Dermis microvascular lymphatic vessel endothelial cell (primary cell): ENCODE measurements around the gene MAGEA9B. TPM values are rescaled to one million over a fixed set of nuclear protein-coding genes. Genes with fewer than 3 reads are reported as not detected.
A peak's percentile ranks its signal among the peaks of the same experiment; 100 is the strongest.
"Not testable (repeated sequence)": the region's sequence is repeated elsewhere in the genome, so short reads cannot be mapped to it uniquely, and the experiment has no call there.

Experiments
- DNase-seq, 2 donors: peaks; one replicate each; pipeline versions ENCODE4 v3.0.0 to v3.0.0-alpha.2; 2010; ENCODE audit warnings: low read depth in 2 of 2
- total RNA-seq: library from RNA; depleted of rRNA; stranded (reverse); fragments of >200 nt; gene quantifications from 2 replicates; pipeline ENCODE4 v1.2.1, GENCODE V29; 2014

MAGEA9B gene, protein sequence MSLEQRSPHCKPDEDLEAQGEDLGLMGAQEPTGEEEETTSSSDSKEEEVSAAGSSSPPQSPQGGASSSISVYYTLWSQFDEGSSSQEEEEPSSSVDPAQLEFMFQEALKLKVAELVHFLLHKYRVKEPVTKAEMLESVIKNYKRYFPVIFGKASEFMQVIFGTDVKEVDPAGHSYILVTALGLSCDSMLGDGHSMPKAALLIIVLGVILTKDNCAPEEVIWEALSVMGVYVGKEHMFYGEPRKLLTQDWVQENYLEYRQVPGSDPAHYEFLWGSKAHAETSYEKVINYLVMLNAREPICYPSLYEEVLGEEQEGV
- total RNA-seq, result not detected in 2 replicates

DNA sequence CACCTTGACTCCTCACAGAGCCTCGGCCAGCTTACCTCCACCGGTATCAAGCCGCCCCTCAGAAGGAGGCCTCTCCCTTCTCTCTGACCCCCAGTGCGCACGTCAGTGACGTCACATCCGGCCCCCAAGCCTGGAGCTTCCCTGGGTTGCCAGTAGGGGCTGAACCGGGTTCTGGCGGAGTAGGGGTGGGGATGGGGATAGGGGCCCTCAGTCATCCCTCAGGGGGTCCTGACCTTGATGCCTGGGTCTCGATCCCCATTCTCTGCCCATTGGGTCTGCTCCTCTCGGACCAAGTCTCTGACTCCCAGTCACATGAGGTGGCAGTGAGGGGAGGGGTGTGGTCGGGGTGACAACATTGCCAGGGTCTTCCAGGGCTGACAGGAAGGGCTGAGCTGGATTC lies at the start of gene MAGEA9B:
TSS of gene MAGEA9B (minus strand) at position 101 of the 400 bp plus-strand sequence. CDS start 4,280 bp downstream, outside the sequence.
- DNase-seq, result not testable (repeated sequence)

GRCh38 chrX:149633511-149633910 lies 46.3 kb upstream of the MAGEA9B start:
- no peak for DNase-seq

- peak in 1 of 2 donors; percentile 54 for DNase-seq
Measured at GRCh38 chrX:149631234-149632165, 44.2 kb upstream of the MAGEA9B start, which contains the start of gene TMEM185A. TMEM185A (minus strand) TSS chrX:149631792; CDS start chrX:149631580, 212 bp downstream.

GRCh38 chrX:149630681-149631233 lies 43.5 kb upstream of the MAGEA9B start:
- peak in 1 of 2 donors; percentile 41 for DNase-seq

DNA sequence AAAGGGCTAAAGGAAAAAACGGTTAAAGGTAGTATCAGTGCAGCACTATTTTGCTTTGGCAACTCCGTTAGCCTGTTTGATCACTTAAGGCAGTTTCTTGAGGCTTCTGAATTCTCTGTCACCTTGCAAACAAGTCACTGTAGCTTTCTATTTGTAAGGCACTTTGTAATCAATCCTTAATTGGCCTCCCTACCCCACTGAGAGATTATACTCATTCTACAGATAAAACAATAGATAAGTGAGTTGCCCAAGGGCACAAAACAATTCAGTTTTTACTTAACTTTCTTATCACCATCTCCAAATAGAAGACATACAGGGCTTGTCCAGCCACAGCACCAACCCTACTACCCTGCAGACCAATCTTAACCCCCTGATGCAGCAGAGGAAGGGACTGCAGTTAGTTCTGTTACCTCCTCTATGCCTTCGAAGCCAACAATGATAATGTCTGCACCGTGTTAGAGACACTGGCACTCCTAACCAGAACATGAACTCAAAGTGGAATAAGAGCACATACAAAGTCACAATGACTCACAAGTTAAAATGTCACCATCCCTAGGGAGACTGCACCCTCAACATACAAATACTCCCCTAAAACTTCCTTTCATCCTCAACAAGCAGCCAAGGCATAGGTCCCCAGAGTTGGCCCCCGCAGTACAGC lies 42.6 kb upstream of the MAGEA9B start:
- no peak for DNase-seq

DNA sequence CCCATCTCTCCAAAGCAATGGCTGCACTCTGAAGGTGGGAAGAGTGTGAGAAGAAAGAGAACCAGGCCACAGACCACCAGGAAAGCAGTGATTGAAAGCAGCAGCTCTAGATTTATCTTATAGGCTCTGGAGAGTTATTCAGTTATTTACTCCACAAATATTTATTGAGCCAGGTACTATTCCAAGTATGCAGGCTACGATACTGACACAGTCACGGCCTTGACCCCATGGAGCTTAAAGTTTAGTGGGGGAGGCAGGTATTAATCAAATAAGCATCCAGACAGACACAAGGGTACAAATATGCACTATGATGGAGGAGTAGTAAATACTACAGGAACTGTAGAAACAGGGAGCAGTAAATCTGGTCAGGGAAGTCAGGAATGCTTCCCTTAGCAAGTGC lies 41.5 kb upstream of the MAGEA9B start:
- no peak for DNase-seq

GRCh38 chrX:149628280-149628679 lies 41.0 kb upstream of the MAGEA9B start:
- no peak for DNase-seq

GRCh38 chrX:149626829-149627228 lies 39.6 kb upstream of the MAGEA9B start:
- DNase-seq, result not testable (repeated sequence)

DNA sequence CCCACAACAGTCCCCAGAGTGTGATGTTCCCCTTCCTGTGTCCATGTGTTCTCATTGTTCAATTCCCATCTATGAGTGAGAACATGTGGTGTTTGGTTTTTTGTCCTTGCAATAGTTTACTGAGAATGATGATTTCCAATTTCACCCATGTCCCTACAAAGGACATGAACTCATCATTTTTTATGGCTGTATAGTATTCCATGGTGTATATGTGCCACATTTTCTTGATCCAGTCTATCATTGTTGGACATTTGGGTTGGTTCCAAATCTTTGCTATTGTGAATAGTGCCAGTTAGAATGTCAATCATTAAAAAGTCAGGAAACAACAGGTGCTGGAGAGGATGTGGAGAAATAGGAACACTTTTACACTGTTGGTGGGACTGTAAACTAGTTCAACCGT lies 32.4 kb upstream of the MAGEA9B start:
- not testable (repeated sequence) for DNase-seq

GRCh38 chrX:149618871-149619270 lies 31.6 kb upstream of the MAGEA9B start:
- DNase-seq, result no peak

DNA sequence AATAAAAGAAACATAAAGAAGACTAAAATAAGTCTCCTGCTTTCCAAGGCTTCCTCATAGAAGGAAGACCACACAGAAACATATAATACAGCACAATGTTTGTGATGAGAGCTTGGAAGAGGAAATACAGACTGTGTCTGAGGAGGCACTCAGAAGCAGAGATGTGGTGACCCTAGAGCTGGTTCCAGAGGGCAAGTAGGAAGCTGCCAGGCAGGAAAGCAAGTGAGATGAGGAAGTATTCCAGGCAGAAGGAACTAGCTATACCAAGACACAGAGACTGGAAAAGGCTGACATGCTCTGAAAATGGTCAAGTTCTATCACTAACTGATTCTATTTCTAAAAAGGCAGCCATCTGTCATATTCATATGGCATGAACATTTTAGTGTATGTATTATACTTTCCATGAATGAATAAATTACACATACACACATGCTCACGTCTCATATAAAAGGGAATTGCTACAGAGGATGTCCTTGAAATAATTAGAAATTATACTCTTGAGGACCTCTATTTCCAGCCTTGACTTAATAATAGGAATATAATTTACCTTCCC lies 24.4 kb upstream of the MAGEA9B start:
- no peak for DNase-seq

- no peak for DNase-seq
Measured at GRCh38 chrX:149610511-149610910, 23.3 kb upstream of the MAGEA9B start.

GRCh38 chrX:149607699-149608098 lies 20.4 kb upstream of the MAGEA9B start:
- no peak for DNase-seq

DNA sequence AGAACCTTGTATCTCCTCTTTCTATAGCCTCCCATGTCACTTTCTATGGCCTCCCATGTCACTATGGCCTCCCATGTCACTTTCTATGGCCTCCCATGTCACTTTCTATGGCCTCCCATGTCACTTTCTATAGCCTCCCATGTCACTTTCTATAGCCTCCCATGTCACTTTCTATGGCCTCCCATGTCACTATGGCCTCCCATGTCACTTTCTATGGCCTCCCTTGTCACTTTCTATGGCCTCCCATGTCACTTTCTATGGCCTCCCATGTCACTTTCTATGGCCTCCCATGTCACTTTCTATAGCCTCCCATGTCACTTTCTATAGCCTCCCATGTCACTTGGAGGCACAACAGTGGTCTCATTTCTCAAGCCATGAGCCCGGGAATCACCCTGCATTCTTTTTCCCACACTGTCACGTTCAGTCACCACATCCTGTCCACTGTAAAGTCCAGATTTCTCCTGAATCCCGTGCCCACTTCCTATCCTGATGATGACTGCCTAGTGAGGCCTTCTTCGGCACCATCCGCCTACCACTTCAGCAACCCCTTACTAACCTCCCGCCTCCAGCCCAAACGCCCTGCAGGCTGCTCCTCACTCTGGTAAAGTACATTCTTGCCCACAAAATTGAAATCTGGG lies 18.1 kb upstream of the MAGEA9B start:
- not testable (repeated sequence) for DNase-seq

GRCh38 chrX:149598603-149599002 lies 11.3 kb upstream of the MAGEA9B start:
- not testable (repeated sequence) for DNase-seq

GRCh38 chrX:149595943-149596342 lies 8.7 kb upstream of the MAGEA9B start:
- not testable (repeated sequence) for DNase-seq

DNA sequence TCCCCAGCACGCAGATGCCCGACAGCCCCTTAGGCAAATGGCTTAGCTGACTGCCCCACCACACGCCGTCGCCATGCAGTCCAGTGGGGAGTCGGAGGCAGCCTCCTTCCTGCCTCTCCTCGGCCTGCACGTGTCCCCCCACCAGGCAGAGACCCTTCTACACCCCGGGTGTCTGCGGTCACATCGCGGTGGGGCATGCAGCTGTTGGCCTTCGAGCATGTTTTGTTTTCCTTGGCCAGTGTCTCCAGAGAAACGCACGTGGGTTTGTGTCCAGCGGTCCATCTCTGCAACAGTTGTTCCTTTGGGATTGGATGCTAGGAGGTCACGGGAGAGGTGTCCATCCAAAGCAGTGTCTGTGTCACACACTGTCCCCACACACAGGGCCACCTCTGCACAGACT lies 8.0 kb upstream of the MAGEA9B start, which contains the start of gene HSFX2:
TSS of gene HSFX2 (minus strand) at position 101 of the 400 bp plus-strand sequence. CDS start 614 bp downstream, outside the sequence.
- not testable (repeated sequence) for DNase-seq

GRCh38 chrX:149590993-149591392 lies 3.7 kb upstream of the MAGEA9B start:
- not testable (repeated sequence) for DNase-seq

DNA sequence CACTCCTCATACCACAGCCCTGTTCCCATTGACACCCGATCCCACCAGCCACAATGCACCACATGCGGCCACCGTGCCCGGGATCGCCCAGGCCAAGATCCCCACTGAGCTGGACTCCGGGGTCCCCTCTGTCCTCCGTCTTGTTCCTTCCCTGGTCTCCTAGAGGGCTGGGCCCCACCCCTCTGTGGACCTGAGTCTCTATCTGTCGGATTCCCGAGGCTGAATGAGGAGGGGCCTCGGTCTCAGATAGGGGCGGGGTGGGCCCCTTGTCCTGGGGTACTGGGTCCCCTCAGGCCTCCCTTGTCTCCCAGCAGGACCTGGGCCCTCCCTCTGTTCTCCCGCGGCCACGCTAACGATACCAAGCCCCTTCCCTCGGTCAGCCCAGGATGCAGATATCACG lies 1.6 kb downstream of the MAGEA9B start:
- DNase-seq, result not testable (repeated sequence)

DNA sequence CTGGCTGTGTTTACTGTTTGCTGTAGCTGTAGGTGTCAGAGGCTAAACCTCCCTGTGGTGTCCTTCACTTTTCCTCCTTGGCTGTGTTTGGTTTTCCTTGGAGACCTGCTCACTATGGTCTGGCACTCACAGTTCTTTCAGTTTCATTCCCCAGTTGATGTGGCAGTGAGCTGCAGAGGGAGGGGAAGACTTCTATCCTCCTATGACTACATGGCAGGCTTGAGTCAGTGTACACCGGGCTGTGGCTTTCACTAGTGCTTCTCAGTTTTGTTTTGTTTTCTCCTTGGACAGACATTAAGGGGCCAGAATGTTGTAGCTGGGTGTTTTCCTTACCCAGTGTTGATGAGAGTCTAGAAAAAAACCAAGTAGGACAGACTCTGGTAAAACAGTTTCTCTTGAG lies 13.8 kb downstream of the MAGEA9B start:
- DNase-seq, result not testable (repeated sequence)
